Measurements from ENCODE around the gene TEPSIN.

TEPSIN gene

DNA sequence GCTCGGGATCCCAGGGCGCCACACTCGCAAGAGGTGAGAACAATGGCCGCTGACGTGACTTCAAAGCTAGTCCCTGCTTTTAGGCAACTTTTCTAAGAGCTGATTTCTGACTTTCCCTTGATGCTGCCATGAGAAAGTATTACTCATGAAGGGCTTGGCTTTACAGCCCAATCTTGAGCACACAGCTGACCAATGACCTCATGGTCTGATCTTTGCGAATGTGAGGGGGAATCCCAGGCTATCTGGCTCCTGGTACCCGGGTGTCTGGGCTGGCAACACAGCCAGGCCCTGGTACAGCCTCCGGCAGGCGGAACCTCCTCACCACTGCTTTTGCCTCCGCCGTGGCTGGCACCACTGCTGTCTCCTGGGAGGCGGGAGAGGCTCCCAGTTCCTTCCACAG lies 17.8 kb upstream of the TEPSIN start:
- TF ChIP-seq, protein P1, sequence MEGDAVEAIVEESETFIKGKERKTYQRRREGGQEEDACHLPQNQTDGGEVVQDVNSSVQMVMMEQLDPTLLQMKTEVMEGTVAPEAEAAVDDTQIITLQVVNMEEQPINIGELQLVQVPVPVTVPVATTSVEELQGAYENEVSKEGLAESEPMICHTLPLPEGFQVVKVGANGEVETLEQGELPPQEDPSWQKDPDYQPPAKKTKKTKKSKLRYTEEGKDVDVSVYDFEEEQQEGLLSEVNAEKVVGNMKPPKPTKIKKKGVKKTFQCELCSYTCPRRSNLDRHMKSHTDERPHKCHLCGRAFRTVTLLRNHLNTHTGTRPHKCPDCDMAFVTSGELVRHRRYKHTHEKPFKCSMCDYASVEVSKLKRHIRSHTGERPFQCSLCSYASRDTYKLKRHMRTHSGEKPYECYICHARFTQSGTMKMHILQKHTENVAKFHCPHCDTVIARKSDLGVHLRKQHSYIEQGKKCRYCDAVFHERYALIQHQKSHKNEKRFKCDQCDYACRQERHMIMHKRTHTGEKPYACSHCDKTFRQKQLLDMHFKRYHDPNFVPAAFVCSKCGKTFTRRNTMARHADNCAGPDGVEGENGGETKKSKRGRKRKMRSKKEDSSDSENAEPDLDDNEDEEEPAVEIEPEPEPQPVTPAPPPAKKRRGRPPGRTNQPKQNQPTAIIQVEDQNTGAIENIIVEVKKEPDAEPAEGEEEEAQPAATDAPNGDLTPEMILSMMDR (IDR thresholded peaks at IDR 0.05; ENCODE audit: low read depth, low read length, missing control alignments), result no peak
- DNase-seq (ENCODE audit: low read depth), result no peak
- no peak overlapping the region for H3K4me3 ChIP-seq (ENCODE audit: low read depth, low read length)

DNA sequence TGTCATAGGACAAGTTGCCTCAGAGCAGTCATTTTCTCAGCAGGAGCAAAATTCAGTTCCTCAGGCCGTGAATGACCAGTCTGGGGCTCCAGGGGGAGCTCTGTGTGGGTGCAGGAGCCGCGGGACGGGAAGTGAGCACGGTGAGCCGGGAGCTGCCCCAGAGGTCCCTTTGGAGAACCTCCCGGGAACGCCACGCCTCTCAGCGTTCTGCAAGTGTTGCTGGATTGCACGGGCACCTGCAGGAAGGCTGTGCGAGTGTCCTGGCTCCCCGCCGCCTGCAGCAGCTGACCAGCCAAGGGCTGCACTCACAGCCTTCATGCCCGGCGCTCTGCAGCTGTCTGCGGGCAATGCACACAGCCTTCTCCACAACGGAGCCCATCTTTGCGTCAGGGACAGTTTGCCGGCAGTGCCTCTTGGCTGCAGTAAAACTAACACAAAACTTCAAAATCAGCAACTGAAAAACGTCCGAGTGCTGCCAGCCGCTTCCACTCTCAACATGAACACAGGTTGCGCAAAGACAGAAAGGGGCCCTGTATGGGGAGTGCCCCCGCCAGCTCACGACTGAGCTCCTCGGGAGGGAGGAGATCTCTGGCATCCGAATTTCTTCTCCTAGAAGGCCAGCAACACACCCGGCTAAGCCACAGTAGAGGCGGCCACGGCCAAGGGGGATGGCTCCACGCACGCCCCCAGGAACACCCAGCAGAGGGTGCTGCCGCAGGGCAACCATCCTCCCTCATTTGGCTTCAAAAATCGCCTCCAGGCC lies 16.3 kb upstream of the TEPSIN start:
- H3K4me3 ChIP-seq (ENCODE audit: low read depth, low read length), result no peak overlapping the region
- no peak for DNase-seq (ENCODE audit: low read depth)
- TF ChIP-seq, protein P1 (IDR thresholded peaks at IDR 0.05; ENCODE audit: low read depth, low read length, missing control alignments), result no peak

DNA sequence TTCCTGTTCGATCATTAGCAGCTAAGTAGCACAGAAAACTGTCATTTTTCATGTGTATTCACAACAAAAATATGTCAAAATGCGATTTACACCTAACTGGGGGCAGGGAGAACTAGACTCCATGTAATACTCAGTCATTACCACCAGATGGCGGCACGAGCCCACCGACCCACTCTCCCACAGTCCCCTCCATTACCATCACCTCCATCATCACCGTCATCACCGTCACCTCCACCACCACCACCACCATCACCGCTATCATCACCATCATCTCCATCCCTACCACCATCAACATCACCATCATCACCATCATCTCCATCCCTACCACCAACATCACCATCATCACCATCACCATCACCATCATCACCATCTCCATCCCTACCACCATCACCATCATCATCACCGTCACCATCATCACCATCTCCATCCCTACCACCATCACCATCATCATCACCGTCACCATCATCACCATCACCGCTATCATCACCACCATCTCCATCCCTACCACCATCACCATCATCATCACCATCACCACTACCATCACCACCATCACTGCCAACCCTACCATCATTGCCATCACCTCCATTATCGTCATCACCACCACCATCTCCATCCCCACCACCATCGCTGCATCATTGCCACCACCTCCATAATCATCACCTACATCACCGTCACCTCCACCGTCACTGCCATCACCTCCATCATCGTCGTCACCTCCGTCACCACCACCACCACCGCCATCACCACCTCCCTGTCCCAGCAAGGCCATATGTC lies 14.7 kb upstream of the TEPSIN start:
- no peak overlapping the region for H3K4me3 ChIP-seq (ENCODE audit: low read depth, low read length)
- TF ChIP-seq, protein P1 (IDR thresholded peaks at IDR 0.05; ENCODE audit: low read depth, low read length, missing control alignments), result peak; percentile 86
- DNase-seq (ENCODE audit: low read depth), result no peak

DNA sequence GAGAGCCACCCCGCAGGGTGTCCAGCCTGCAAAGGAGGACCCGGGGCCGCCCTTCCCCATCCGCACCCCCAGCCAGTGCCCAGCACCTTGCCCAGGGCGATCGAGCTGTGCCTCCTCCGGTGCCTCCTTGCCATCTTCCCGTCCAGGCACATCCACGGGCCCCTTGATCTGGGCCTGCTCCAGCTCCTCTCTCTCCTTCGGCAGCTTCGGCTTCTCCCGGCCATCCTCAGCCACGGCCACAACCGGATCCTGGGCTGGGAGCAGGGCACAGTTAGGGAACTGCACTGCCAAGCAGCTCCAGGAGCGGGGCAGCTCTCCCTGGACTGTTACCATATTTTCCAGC lies 14.1 kb upstream of the TEPSIN start:
- DNase-seq (ENCODE audit: low read depth), result no peak
- H3K4me3 ChIP-seq (ENCODE audit: low read depth, low read length), result no peak overlapping the region
- TF ChIP-seq, protein P1 (IDR thresholded peaks at IDR 0.05; ENCODE audit: low read depth, low read length, missing control alignments), result no peak

DNA sequence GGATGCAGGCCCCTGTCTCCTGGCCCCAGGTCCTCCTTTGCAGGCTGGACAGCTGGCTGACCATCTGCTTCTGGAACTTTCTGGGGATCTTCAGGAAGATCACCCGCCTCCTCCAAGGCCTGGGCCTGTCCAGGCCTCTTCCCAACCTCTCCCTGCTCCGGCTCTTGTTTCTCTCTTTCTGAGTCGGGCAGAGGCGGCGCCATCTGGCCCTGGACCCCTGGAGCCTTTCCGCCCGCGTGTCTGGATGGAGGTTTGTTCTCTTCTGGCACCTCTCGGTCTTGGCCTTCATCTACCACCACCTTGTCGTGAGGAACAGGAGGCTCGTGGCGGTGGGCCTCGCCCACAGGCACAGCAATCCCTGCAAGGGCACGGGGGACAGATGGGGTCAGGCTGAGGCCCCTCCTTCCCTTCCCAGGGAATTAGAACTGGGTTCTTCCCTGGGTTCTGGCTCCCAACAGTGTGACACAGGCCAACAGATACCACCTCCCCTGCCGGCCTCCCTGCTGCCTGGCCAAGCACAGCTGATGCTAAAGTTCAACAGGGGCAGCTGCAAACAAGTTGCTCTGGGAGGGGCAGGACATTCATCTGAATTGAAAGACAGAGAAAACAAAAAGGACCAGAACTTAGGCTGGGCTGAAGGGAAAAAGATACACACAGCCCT lies 13.6 kb upstream of the TEPSIN start:
- no peak overlapping the region for H3K4me3 ChIP-seq (ENCODE audit: low read depth, low read length)
- TF ChIP-seq, protein P1 (IDR thresholded peaks at IDR 0.05; ENCODE audit: low read depth, low read length, missing control alignments), result no peak
- DNase-seq (ENCODE audit: low read depth), result no peak

DNA sequence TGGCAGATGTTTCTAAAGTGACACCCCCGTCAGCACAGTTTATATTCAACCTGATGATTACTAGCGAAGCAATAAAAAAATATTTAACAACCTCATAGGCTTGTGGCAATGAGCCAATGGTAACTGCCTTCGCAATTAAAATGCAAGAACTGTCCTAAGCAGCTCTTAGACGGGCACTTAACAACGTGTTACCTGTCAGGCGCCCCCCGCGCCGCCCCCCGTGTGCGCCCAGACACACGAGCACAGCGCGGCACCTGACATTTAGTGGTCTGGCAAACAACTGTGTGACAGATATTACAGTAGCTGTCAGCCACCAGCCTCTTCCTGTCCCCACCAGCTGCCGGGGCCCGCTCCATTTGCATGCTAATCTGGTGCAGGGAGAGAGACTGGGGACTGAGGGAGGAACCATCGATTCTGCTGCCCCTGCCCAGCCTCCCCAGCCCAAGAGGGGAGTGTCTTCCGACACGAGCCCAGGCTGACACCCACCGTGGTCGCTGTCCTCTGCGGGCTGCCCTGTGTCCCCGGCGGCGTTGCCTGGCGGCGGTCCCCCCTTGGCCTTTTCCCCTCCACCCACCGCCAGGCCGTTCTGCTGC lies 12.9 kb upstream of the TEPSIN start:
- no peak for DNase-seq (ENCODE audit: low read depth)
- H3K4me3 ChIP-seq (ENCODE audit: low read depth, low read length), result no peak overlapping the region
- TF ChIP-seq, protein P1 (IDR thresholded peaks at IDR 0.05; ENCODE audit: low read depth, low read length, missing control alignments), result no peak

Data from GM12864 (cell line).